Bronchial epithelial cell (primary cell): ENCODE results near the gene ADAM10. TPM values are rescaled to one million over a fixed set of nuclear protein-coding genes. Genes with fewer than 3 reads are reported as not detected.

Source experiments
- DNase-seq: peaks from one replicate; pipeline ENCODE4 v3.0.0-alpha.2; 2010; ENCODE audit warnings: low read depth
- FAIRE-seq: peaks from 2 replicates; lab custom pipeline; 2011; peaks lifted over from hg19 to GRCh38; lab: Jason Lieb, UNC
- H3K27me3 ChIP-seq: 2 replicates; pipeline ENCODE4 v1.5.1; 2011; ENCODE audit warnings: low read length; ENCODE audit not compliant: control insufficient read depth, insufficient read depth
- H3K36me3 ChIP-seq: 2 replicates; pipeline ENCODE4 v1.5.1; 2011; ENCODE audit warnings: low read length; ENCODE audit not compliant: control insufficient read depth, insufficient read depth
- H3K4me3 ChIP-seq: 2 replicates; pipeline ENCODE4 v1.5.1; 2011; ENCODE audit warnings: mild to moderate bottlenecking, low read depth, low read length, control low read depth
- total RNA-seq: library from RNA; depleted of rRNA; stranded (reverse); fragments of >200 nt; gene quantifications from 2 replicates; pipeline ENCODE4 v1.2.1, GENCODE V29; 2014
- TF ChIP-seq, protein P1 (sequence below): IDR thresholded peaks from 2 replicates; pipeline ENCODE4 v1.5.1; 2011; ENCODE audit warnings: mild to moderate bottlenecking, moderate library complexity, low read length, control low read depth, inconsistent platforms; ENCODE audit not compliant: insufficient read depth, severe bottlenecking

Gene ADAM10
- total RNA-seq, 1 donor from 2014 or later, result 112 TPM

DNA sequence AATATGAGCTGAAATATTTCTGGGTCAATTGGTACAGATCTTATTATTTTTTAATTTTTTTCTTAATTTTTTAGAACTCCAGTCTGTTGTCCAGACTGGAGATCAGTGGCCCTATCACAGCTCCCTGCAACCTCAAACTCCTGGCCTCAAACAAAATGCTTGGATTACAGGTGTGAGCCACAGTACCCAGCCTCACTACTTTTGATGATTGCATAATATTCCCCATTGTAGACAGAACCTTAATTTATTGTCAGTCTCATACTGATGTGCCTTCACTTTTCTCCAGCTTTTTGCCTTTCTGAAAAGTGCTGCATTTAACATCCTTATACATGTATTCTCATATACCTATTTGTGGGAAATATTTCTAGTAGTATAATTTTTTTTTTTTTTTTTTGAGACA is 172.8 kb downstream of the ADAM10 start:
- Histone ChIP-seq H3K4me3 (no peak overlapping the region), H3K36me3 (no peaks in the 10 kb centered on the region), H3K27me3 (no peaks in the 10 kb centered on the region)
- TF ChIP-seq, protein P1, sequence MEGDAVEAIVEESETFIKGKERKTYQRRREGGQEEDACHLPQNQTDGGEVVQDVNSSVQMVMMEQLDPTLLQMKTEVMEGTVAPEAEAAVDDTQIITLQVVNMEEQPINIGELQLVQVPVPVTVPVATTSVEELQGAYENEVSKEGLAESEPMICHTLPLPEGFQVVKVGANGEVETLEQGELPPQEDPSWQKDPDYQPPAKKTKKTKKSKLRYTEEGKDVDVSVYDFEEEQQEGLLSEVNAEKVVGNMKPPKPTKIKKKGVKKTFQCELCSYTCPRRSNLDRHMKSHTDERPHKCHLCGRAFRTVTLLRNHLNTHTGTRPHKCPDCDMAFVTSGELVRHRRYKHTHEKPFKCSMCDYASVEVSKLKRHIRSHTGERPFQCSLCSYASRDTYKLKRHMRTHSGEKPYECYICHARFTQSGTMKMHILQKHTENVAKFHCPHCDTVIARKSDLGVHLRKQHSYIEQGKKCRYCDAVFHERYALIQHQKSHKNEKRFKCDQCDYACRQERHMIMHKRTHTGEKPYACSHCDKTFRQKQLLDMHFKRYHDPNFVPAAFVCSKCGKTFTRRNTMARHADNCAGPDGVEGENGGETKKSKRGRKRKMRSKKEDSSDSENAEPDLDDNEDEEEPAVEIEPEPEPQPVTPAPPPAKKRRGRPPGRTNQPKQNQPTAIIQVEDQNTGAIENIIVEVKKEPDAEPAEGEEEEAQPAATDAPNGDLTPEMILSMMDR, result no peak
- FAIRE-seq, result no peak
- no peak for DNase-seq

DNA sequence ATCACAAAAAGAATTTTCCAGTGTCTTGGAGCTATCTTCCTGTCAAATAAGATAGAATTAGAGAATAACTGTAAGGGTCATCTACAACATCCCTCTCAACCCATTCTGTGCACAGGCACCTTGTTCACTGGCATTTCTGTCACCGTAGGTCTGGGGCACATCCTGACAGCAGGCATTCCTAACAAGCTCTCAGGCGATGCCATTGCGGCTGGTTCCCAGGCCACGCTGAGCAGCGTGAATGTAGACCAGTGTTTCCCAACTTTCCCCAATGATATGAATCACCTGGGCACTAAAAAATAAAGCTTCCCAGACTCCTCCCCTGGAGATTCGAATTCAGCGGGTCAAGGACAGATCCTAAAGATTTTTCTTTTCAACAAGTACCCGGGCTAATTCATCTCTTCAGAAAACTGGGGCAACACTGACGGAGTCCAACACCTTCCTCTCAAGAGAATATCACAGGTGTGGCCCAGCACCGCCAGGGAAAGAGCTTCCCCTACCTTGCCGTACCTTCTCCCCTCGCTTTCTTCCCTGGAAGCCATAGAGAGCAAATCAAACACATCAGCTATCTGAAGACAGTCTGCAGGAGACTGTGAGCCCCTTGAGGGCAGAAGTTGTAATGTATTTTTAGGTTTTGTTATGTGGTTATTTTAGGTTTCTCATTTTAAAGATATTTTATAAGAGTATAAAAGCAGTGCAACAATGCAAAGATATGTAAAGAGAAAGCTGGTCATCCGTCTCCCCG is 174.3 kb downstream of the ADAM10 start:
- DNase-seq (no peak), FAIRE-seq (no peak)
- H3K27me3 ChIP-seq, result no peaks in the 10 kb centered on the region
- no peak overlapping the region for H3K4me3 ChIP-seq
- TF ChIP-seq, protein P1, result no peak
- no peaks in the 10 kb centered on the region for H3K36me3 ChIP-seq

DNA sequence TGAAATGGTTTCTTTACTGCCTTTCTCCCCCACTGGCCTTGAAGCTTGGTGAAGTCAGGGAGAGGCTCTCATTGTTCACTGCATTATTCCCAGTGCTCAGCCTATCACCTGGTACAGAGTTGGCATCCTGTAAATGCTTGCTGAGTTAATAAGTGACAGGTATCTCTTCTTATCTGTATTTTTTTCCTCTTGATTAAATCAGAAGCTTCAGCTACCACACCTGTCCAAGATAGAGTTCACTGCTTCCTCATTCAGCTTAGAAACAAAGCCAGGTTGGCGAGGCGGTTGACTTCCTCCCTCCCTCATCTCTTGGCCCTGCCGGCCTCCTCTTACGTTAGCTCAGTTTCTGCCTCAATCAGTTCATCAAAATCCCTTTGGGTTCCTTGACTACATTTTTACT is 174.9 kb downstream of the ADAM10 start:
- no peaks in the 10 kb centered on the region for H3K36me3 ChIP-seq
- H3K27me3 ChIP-seq, result no peaks in the 10 kb centered on the region
- no peak for DNase-seq
- TF ChIP-seq, protein P1, result no peak
- FAIRE-seq, result no peak
- H3K4me3 ChIP-seq, result no peak overlapping the region

DNA sequence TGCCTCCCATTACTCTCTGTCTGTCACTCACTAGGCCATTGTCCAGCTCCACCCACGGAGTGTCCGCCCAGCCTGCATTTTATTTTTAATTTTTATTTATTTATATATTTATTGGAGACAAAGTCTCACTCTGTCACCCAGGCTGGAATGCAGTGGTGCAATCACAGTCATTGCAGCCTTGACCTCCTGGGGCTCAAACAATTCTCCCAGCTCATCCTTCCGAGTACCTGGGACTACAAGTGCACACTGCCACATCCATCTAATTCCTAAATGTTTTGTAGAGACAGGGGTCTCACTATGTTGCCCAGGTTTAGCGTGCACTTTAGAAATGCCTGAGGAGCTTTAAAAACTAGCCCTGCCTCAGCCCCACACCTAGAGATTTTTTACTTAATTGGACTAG is 176.2 kb downstream of the ADAM10 start:
- H3K36me3 ChIP-seq, result no peaks in the 10 kb centered on the region
- H3K4me3 ChIP-seq, result no peak overlapping the region
- TF ChIP-seq, protein P1, result no peak
- FAIRE-seq (no peak), DNase-seq (no peak)
- H3K27me3 ChIP-seq, result no peaks in the 10 kb centered on the region

DNA sequence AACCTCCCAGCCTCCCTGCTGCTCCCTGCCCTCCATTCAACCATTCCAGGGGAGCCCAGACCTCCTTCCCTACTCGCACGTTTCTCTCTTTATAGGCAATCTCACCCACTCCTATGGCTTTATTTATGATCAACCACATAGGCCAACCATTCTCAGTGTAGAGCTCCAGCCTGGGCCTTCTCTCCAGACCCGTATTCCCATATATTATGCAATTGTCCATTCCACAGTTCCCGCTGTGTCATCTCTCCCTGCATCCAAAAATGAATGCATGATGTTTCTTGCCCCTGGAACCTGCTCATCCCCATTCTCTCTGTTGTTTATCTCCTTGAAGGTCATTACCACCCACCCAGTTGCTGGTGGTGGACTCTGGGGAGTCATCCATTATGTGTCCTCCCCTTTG is 177.0 kb downstream of the ADAM10 start:
- Histone ChIP-seq H3K4me3 (no peak overlapping the region), H3K27me3 (no peaks in the 10 kb centered on the region), H3K36me3 (no peaks in the 10 kb centered on the region)
- DNase-seq, result no peak
- TF ChIP-seq, protein P1, result no peak
- FAIRE-seq, result peak; percentile 76

DNA sequence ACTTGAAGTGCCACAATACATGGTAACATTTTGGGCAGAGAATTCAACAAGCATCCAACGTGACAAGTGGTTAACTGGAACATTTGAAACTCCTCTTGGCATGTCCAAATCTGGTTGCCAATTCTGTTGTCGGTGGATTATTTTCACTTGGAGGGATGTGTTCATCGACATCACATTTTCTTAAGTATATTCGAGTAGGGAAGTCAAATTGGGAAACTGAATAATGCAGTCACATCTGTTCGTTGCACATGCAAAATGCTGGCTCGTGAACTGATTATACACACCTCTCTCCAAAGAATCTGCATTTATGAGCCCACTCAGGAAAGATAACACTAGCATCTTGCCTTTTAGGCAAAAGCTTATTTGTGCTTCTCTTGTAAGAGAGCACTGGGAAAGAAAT is 178.0 kb downstream of the ADAM10 start:
- Histone ChIP-seq H3K4me3 (no peak overlapping the region), H3K27me3 (no peaks in the 10 kb centered on the region), H3K36me3 (no peaks in the 10 kb centered on the region)
- DNase-seq, result no peak
- TF ChIP-seq, protein P1, result no peak
- FAIRE-seq, result no peak
